Hepatocyte (in vitro differentiated cells): ENCODE data around the gene GNAI2.

Source experiments
- CTCF ChIP-seq: fragments of 200-600 bp; sonication (generic); IDR thresholded peaks from 2 replicates; pipeline ENCODE4 v1.5.1; 2016; ENCODE audit warnings: antibody characterized with exemption, mild to moderate bottlenecking; ENCODE audit not compliant: poor library complexity
- EZH2 ChIP-seq: fragments of 200-600 bp; sonication (generic); IDR thresholded peaks from 2 replicates; pipeline ENCODE4 v1.6.1; 2016; ENCODE audit warnings: antibody characterized with exemption, mild to moderate bottlenecking, borderline replicate concordance
- EZH2phosphoT487 ChIP-seq: fragments of 200-600 bp; sonication (generic); IDR thresholded peaks from one replicate; pipeline ENCODE4 v1.6.1; 2018; ENCODE audit warnings: antibody characterized with exemption, mild to moderate bottlenecking, low read depth, moderate library complexity; ENCODE audit not compliant: unreplicated experiment, severe bottlenecking

GRCh38 chr3:50267280-50267913, 31.4 kb downstream of the GNAI2 start:
- TF ChIP-seq EZH2phosphoT487: no peak
- TF ChIP-seq CTCF: no peak
- TF ChIP-seq EZH2: no peak
